GM19395 (cell line): ENCODE data around the gene BANP.
"Not testable (repeated sequence)": the region's sequence is repeated elsewhere in the genome, so short reads cannot be mapped to it uniquely, and the experiment has no call there.

Experiments used
- ATAC-seq: cut with Tn5 transposase; IDR thresholded peaks from one replicate; pipeline ENCODE4 v1.9.1; 2021; ENCODE audit warnings: mild to moderate bottlenecking, moderate library complexity; ENCODE audit not compliant: unreplicated experiment

Gene BANP

GRCh38 chr16:88013766-88014251, 62.6 kb downstream of the BANP start:
- no peak for ATAC-seq

- ATAC-seq: no peak
Measured at GRCh38 chr16:88014252-88014781, 63.1 kb downstream of the BANP start.

GRCh38 chr16:88014954-88015805, 63.9 kb downstream of the BANP start:
- ATAC-seq: no peak

GRCh38 chr16:88015806-88016140, 64.5 kb downstream of the BANP start:
- ATAC-seq: no peak

- not testable (repeated sequence) for ATAC-seq
Measured at GRCh38 chr16:88016386-88016785, 65.2 kb downstream of the BANP start.

GRCh38 chr16:88016964-88017363, 65.7 kb downstream of the BANP start:
- ATAC-seq: no peak

- no peak for ATAC-seq
Measured at GRCh38 chr16:88017587-88018101, 66.4 kb downstream of the BANP start.

- not testable (repeated sequence) for ATAC-seq
Measured at GRCh38 chr16:88018382-88018781, 67.1 kb downstream of the BANP start.

- ATAC-seq: not testable (repeated sequence)
Measured at GRCh38 chr16:88019041-88019820, 68.0 kb downstream of the BANP start.

- ATAC-seq: no peak
Measured at GRCh38 chr16:88019821-88020515, 68.7 kb downstream of the BANP start.

GRCh38 chr16:88020516-88020885, 69.3 kb downstream of the BANP start:
- no peak for ATAC-seq

- not testable (repeated sequence) for ATAC-seq
Measured at GRCh38 chr16:88021041-88021970, 70.1 kb downstream of the BANP start.

- ATAC-seq: no peak
Measured at GRCh38 chr16:88022076-88023042, 71.1 kb downstream of the BANP start.

GRCh38 chr16:88023366-88023765, 72.1 kb downstream of the BANP start:
- no peak for ATAC-seq

- no peak for ATAC-seq
Measured at GRCh38 chr16:88023786-88024185, 72.6 kb downstream of the BANP start.

GRCh38 chr16:88024491-88025085, 73.4 kb downstream of the BANP start:
- not testable (repeated sequence) for ATAC-seq

GRCh38 chr16:88025086-88025492, 73.9 kb downstream of the BANP start:
- not testable (repeated sequence) for ATAC-seq
